ENCODE data around the gene GLTPD2.

- TF ChIP-seq CTCF (IDR thresholded peaks at IDR 0.05) (no peak), POLR2A (IDR thresholded peaks at IDR 0.05) (no peak)
These were observed 28.1 kb downstream of the GLTPD2 start for GRCh38 chr17:4816826-4817225.

All from right lobe of liver (tissue), 4 donors.